HG03354 (cell line): ENCODE results near the gene MSI1.
"Not testable (repeated sequence)": the region's sequence is repeated elsewhere in the genome, so short reads cannot be mapped to it uniquely, and the experiment has no call there.

ENCODE experiments used
- ATAC-seq: cut with Tn5 transposase; IDR thresholded peaks from one replicate; pipeline ENCODE4 v1.9.1; 2021; ENCODE audit warnings: mild to moderate bottlenecking; ENCODE audit not compliant: unreplicated experiment, poor library complexity, severe bottlenecking

Gene MSI1

DNA sequence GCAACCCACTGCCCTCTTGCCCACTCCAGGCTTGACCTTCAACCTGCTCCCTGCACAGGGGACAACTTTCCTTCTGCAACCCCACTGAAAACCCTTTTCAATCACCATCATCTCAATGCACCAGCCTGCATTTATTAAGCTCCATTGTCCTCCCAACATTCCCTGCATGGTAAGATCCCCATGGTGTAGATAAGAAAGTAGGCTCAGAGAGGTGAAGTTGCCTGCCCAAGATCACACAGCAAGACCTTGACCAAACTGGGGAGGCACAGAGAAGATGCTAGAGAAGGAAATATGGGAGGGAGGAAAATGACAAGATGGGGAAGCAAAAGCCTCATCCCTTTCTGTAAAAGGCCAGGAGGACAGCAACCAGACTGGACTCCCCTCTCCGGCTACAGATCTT, 9.8 kb downstream of the MSI1 start:
- ATAC-seq, result no peak

DNA sequence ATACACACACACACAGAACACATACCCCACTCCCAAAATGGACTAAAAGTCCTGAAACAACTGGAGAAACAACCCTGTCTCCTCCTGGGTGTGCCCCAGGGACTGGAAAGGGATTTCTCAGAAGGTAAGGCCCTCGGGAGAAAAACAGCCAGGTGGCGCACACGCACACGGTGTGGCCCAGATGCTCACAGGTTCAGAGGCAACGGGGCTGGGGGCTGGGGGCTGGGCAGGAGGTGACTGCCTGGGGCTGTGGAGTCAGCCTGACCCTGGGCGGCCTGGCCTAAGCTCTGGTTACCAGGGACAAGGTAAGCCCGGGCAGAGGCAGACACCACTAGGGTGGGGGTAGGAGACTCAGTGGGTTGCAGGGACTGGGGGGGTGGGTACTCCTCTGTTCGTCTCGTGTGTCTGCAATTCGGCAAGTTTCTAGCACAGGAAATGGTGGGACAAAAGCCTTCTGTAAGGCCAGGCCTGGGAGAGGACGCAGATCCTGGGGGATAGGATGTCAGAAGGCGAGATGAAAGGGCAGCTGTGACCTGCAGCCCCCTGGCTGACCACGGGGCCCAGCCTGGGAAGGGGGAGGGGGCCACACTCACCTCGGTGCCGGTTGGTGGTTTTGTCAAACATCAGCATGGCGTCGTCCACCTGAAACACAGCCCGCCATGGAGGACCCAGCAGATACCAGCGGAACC, 10.4 kb downstream of the MSI1 start:
- no peak for ATAC-seq

DNA sequence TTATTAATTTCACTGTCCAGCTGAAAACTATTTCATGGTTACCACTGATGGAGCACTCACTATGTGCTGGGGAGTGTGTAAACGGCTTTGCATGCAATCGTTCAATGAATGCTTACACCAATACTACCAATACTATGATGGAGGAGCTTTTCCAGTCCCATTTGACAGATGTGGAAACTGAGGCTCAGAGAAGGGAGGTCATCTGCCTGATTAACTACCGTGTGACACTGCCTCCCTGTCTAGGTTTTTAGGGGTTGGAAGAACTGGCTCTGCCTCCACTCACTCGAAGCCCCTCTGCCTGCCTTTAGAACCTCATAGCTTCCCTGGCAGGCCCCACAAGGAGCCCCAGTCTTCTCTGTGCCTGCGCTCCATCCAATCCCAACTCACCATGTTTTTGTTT, 11.9 kb downstream of the MSI1 start:
- ATAC-seq, result no peak

DNA sequence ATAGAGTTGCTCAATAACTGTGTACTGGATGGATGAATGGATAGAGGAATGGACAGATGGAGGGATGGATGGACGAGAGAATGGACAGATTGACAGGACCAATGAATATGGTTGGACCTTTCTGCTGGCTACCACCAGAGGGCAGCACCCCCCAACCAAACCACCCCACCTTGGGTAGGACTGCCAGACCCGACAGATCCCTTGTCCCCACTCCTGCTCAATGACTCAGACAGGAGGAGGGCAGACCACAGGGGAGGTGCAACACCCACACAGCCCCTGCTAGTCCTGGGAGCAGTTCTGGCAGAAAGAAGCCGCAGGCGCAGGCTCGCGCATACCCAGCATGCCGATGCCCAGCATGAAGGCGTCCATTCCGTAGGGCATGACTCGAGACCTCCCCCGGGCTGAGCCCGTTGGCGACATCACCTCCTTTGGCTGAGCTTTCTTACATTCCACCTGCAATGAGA, 12.4 kb downstream of the MSI1 start:
- ATAC-seq, result no peak

DNA sequence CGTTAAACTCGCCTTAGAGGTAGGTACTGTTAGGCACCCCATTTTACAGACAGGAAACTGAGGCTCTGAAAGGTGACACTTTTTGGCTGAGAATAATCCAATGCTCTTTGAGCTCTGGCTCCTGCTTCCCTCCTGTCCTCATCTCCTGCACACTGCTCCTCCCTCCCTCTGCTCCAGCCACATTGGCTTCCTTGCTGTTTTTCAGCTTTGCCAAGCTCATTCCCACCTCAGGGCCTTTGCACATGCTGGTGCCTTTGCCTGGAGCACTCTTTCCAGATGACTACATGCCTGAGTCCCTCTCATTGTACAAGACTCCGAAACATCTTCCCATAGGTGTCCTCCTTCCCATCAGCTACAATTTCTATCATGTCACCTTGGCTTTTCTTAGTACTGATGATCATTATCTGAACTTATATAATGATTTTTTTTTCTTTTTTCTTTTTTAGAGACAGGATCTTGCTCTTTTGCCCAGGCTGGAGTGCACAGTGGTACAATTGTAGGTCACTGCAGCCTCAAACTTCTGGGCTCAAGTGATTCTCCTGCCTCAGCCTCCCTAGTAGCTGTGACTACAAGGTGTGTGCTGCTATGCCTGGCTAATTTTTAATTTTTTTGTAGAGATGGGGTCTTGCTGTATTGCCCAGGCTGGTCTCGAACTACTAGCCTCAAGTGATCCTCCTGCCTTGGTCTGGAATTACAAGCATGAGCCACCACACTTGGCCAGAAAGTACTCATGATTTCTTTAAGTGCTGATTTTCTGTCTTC, 15.2 kb downstream of the MSI1 start:
- ATAC-seq, result no peak

DNA sequence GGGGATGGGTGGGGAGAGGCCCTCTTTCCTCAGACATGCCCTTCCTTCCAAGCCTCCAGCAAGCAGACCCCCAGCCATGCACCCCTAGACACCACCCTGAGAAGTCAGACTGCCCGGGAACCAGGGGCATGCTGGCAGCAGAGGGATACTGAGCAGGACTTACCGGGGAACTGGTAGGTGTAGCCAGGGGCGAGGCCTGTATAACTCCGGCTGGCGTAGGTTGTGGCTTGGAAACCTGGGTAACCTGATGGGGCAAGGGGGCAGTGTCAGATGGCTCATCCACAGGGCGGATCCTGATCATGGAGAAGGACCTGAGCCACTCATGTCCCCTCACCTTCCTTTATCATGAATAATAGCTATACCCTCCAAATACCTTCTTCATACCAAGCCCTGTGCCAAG, 15.8 kb downstream of the MSI1 start:
- no peak for ATAC-seq

DNA sequence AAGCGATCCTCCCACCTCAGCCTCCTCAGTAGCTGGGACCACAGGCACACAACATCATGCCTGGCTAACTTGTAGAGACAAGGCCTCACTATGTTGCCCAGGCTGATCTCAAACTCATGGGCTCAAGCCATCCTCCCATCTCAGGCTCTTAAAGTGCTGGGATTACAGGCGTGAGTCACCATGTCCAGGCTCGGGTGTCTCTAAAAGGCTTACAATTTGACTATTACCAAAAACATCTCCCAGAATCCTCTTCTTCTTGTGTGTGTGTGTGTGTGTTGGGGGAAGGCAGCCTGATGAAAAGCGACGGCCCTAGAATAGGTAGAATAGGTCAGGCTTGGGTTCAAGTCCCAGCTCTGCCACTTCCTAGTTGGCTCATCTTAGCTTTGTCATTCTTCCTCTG, 16.8 kb downstream of the MSI1 start:
- ATAC-seq, result no peak

DNA sequence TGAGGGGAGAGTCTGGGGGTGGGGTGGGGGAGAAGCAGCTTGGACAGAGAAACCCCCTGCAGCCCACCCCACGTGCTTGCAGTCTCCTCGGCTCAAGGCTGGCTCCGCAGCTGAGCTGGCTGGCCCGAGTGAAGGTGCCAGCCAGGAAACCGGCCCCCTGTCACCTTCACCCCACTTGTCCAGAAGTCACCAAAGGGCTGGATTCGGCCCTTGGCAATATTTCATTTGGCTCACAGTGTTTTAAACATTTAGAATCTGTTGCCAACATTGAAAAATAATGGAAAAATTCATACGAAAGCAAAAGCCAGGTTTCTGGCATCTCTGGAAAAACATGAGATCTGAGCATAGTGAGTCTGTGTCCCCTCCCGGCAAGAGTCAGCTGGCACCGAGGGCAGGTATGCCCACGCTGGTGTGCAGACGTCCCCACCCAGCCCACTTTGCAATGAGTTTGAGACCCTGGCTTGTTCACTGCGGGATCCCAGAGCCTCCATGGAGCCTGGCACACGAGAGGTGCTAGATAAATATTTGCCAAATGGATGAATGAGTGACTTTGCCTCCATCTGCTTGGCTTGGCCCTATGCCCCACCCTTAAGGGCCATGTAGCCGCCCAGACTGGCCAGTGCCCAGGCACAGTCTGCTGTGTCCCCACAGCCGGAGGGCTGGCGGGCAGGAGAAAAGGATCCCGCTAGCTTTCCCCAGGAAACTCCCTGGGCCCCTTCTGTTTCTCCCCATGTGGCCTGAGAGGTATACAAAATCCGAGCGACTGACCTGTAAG, 18.2 kb downstream of the MSI1 start:
- no peak for ATAC-seq

DNA sequence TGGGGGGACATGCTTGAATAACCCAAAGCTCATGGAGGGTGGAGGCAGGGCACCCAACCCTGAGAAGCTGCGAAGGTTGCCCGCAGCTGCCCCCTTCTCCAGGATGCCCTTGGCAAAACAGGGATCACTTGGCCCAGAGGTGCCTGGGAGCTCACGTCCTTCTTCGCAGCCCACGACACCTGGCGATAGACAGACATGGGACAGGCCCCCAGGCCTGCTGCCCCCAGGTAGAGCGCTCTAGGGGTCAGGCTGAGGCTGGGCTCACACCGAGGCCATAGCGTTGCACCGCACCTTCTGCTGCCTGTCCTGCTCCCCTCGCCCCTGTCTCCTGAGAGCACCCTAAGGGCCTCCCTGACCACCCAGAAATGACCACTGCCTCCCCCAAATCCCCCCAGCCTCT, 21.2 kb downstream of the MSI1 start:
- ATAC-seq, result no peak

DNA sequence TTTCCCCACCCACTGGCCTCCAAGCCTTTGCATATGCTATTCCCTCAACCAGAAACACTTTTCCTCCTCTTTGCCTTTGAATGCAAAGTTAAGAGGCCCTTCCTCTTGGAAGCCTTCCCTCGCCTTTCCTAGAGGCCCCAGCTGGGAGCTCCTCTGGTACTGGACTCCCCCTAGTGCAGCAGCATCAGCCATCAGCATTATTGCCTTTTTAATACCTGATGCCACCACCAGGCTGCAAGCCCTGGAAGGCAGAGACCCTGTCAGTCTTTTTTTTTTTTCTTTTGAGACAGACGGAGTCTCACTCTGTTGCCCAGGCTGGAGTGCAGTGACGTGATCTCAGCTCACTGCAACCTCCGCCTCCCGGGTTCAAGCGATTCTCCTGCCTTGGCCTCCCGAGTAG, 22.3 kb downstream of the MSI1 start:
- no peak for ATAC-seq

DNA sequence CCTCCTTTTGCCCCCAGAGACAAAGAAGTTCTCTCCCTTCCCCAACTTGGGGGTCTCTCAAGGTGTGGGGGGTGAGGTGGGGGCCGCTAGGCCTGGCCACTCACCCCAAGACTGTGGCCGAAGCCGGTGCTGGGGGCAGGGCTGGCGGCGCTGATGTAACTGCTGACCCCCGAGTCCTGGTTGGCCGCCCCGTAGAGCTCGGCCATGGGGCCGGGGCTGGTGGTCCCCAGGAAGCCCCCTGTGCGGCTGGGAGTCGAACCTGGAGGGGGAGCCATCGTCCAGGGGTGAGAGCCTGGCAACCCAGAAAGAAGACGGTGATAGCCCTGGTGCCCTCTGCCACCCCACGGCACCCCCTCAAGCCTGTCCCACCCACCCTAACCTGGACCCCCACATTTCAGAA, 22.9 kb downstream of the MSI1 start:
- ATAC-seq, result no peak

DNA sequence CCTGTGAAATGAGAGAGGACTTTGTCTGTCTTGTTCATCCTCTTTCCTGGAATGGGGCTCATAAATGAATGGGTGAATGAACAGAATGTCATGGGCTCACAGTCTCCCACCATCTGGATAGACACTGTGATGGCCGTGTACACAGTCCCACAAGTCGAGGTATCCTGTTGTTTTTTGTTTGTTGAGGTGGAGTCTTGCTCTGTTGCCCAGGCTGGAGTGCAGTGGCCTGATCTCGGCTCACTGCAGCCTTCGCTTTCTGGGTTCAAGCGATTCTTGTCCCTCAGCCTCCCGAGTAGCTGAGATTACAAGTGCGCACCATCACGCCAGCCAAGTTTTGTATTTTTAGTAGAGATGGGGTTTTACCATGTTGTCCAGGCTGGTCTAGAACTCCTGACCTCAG, 25.3 kb downstream of the MSI1 start:
- ATAC-seq, result no peak

DNA sequence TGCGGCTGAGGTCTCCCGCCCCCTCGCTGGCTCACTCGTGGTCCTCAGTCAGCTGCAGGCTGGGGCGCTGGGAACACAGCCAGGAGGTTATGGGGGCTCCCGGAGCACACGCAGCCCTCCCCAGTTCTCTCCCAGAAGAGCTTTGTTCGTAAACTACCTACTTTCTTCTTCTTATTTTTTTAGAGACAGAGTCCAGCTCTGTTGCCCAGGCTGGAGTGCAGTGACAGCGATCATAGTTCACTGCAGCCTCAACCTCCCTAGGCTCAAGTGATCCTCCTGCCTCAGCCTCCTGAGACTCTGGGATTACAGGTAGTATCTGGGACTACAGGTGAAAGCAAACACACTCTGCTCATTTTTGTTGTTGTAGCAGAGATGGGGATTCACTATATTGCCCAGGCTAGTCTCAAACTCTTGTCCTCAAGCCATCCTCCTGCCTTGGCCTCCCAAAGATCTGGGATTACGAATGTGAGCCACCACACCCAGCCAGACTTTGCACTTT, 25.9 kb downstream of the MSI1 start:
- no peak for ATAC-seq

DNA sequence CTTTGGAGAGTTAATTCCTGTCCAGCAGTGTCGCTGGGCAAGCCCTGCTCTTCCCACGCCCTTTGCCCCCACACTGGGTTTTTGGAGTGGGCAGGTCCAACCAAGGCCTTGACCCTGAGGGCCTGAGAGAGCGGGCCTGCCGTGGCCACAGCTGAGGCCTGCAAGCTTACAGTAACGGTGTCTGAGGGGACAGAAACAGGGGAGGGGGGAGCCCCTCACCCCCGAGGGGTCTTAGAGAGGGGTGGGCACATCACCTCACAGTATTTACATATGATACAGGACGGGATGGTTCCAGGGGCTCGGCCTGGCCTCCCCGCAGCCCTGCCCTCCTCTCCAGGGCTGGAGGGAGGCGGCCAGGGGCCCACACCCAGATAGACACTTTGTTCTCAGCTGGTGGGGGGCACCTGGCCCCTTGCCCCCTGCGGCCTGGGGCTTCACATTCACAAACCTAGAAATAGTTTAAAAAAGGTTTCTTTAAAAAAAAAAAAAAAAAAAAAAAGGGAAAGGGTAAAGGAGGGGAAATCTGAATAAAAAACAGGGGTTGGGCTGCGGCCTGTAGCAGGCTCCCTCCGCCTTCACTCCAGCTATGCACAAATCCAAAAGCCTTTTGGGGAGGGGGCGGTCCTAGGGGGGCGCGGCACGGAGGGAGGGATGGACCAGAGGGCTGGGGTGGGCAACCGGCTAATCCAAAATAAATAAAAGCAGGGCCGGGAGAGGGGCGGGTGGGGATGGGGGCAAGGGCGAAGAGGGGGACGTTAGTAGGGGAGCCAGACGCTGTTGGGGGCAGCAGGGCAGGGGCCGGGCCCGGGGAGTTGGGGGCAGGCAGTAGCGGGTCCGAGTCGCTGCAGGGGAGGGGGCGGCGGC, 26.6 kb downstream of the MSI1 start:
- ATAC-seq, result no peak

DNA sequence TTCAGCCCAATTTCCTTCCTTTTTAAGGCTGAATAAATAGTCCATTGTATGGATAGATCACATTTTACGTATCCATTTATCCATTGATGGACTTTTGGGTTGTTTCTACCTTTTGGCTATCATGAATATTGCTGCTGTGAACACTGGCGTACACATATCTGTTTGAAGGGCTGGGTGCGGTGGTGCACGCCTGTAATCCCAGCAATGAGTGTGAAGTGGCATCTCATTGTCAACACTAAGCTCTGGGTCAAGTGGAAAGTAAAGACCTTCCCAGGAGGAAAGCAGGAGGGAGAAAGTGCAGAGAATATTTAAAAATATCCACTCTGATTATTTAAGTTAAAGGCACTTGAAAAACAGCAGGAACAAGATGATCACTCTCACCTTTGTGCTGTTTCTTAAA, 29.7 kb downstream of the MSI1 start:
- no peak for ATAC-seq

DNA sequence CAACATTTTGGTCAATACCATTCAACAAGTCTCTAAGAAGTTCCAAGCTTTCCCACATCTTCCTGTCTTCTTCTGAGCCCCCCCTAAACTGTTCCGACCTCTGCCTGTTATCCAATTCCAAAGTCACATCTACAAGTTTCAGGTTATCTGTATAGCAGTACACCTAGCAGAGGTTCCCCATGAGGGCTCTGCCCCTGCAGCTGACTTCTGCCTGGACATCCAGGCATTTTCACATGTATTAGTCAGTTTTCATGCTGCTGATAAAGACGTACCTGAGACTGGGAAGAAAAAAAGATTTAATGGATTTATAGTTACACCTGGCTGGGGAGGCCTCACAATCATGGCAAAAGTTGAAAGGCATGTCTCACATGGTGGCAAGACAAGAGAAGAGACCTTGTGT, 31.2 kb downstream of the MSI1 start:
- ATAC-seq, result no peak

DNA sequence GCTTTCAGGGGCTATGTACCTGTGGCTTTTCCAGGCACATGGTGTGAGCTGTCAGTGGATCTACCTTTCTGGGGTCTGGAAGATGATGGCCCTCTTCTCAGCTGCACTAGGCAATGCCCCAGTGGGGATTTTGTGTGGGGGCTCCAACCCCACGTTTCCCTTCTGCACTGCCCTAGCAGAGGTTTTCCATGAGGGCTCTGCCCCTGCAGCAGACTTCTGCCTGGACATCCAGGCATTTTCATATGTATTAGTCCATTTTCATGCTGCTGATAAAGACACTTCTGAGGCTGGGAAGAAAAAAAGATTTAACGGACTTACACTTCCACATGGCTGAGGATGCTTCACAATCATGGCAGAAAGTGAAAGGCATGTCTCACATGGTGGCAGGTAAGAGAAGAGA, 32.6 kb downstream of the MSI1 start:
- not testable (repeated sequence) for ATAC-seq

DNA sequence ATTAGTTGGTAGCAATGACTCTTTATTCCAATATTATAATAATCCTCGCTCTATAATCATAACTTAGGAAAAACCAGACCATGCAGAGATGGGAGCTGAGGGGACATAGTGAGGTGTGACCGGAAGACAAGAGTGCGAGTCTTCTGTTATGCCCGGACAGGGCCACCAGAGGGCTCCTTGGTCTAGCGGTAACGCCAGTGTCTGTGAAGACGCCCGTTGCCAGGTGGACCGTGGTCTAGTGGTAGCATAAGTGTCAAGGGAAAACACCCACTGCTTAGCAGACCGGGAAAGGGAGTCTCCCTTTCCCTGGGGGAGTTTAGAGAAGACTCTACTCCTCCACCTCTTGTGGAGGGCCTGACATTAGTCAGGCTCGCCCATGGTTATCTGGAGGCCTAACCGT, 33.5 kb downstream of the MSI1 start:
- not testable (repeated sequence) for ATAC-seq

DNA sequence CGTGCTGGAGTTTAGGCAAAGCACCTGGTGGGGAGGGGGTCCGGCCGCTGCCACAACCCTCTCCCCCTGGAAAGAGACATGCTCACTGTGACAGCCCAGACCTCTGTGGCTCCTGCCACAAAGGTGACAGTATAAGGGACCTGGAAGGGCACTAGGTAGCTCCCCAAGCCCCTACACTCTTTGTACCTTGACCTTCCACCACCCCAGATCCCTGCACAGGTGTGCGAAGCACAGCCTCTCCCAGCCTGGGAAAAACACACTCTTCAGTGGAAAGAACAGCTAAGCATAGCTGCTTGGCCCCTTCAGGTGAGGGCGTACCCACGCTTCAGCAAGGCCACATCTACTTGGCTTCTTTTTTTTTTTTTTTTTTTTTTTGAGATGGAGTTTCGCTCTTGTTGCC, 36.4 kb downstream of the MSI1 start:
- no peak for ATAC-seq

DNA sequence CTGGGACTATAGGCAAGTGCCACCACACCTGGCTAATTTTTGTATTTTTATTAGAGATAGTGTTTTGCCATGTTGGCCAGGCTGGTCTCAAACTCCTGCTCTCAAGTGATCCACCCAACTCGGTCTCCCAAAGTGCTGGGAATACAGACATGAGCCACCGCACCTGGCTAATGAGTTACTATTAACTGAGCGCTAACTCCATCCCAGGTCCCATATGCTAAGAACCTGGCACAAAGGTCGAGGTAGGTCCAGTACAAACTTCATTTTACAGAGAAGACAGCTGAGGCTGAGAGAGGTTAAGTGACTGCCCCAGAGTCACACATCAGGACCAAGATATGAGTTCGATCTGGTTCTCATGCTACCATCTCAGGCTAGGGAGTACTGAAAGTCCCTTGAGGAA, 36.9 kb downstream of the MSI1 start:
- no peak for ATAC-seq
